Testis (tissue), 3 donors: ENCODE results near the gene MACROD2. TPM values are rescaled to one million over a fixed set of nuclear protein-coding genes. Genes with fewer than 3 reads are reported as not detected.
A peak's percentile ranks its signal among the peaks of the same experiment; 100 is the strongest.

Source experiments
- DNase-seq: peaks from one replicate; pipeline ENCODE4 v3.0.0-alpha.2; 2019
- H3K27ac ChIP-seq, 2 donors: fragments of 200-600 bp; sonication (generic); one replicate each; pipeline ENCODE4 v1.5.1; 2019
- H3K27me3 ChIP-seq: fragments of 200-600 bp; sonication (generic); one replicate; pipeline ENCODE4 v1.5.1; 2019
- H3K36me3 ChIP-seq: fragments of 200-600 bp; sonication (generic); one replicate; pipeline ENCODE4 v1.5.1; 2017; ENCODE audit warnings: low read depth; ENCODE audit errors: missing control alignments
- H3K4me1 ChIP-seq: fragments of 200-600 bp; sonication (generic); one replicate; pipeline ENCODE4 v1.5.1; 2019
- H3K4me3 ChIP-seq, 2 donors: fragments of 200-600 bp; sonication (generic); one replicate each; pipeline ENCODE4 v1.5.1; 2017 to 2019
- H3K9me3 ChIP-seq: fragments of 200-600 bp; sonication (generic); one replicate; pipeline ENCODE4 v1.5.1; 2017
- CTCF ChIP-seq, 3 experiments: fragments of 450-650 bp in 2 of 3; fragments of 200-600 bp in 1 of 3; sonication (generic) in 1 of 3; IDR thresholded peaks; one replicate each; pipeline ENCODE4 v1.5.1; 2016 to 2019; ENCODE audit warnings: antibody characterized with exemption in 3 of 3, mild to moderate bottlenecking in 2 of 3, moderate library complexity in 1 of 3
- POLR2A ChIP-seq: fragments of 450-650 bp; IDR thresholded peaks from one replicate; pipeline ENCODE4 v1.6.1; 2017; ENCODE audit warnings: antibody characterized with exemption, mild to moderate bottlenecking, moderate library complexity
- WGBS, 2 donors: methylation state at CpG; one replicate each; pipeline ENCODE4 v1.1.5; 2018; 5-methylcytosine and 5-hydroxymethylcytosine counted together
- intact Hi-C: fragments of 100-400 bp; cut with DNase I; formaldehyde crosslinking; loops from one replicate; pipeline ENCODE4 v1.15.1; 2023; ENCODE audit warnings: low total_unique reads
- polyA plus RNA-seq: library from polyadenylated mRNA; stranded (reverse); fragments of 350-450 nt; fragmentation: Illumina TruSeq; extraction: RNeasy Lipid Tissue Mini Kit (QIAGEN cat#74804); gene quantifications from one replicate; pipeline ENCODE4 v1.2.3, GENCODE V29; 2014; ENCODE audit warnings: low read depth, low replicate concordance; ENCODE audit not compliant: insufficient read depth
- total RNA-seq, 2 donors: library from RNA; depleted of rRNA; stranded (reverse); fragments of >200 nt; gene quantifications; one replicate each; pipeline ENCODE4 v1.2.3, GENCODE V29; 2016

The MACROD2 gene
- total and polyA plus RNA-seq, 3 donors from 2014 or later: 12.6 to 20.6 (median 16.8) TPM

GRCh38 chr20:16004108-16004854, 2009.0 kb downstream of the MACROD2 start:
- Histone ChIP-seq H3K27me3 (no peaks in the 10 kb centered on the region), H3K9me3 (no peaks in the 10 kb centered on the region), H3K4me1 (peaks cover 5% of the 10 kb centered on the region), H3K27ac (no peak overlapping the region), H3K36me3 (no peaks in the 10 kb centered on the region), H3K4me3 (no peak overlapping the region)
- TF ChIP-seq POLR2A: no peak
- TF ChIP-seq CTCF (IDR thresholded peaks at IDR 0.05): no peak
- intact Hi-C loops: no loop called here
- peak; percentile 89 for DNase-seq
- WGBS, 2 donors: 61 to 68% methylated on average over 18 of the region's 18 CpGs

GRCh38 chr20:16005021-16005914, 2010.0 kb downstream of the MACROD2 start:
- no peak overlapping the region for H3K4me3 ChIP-seq
- 79 to 84% methylated on average over 9 of the region's 9 CpGs for WGBS, 2 donors
- no peak overlapping the region for H3K27ac ChIP-seq
- no peaks in the 10 kb centered on the region for H3K9me3 ChIP-seq
- intact Hi-C loops: no loop called here
- TF ChIP-seq CTCF (IDR thresholded peaks at IDR 0.05) (no peak), POLR2A (no peak)
- H3K27me3 ChIP-seq: no peaks in the 10 kb centered on the region
- peaks cover 5% of the 10 kb centered on the region for H3K4me1 ChIP-seq
- DNase-seq: no peak
- H3K36me3 ChIP-seq: no peaks in the 10 kb centered on the region

- intact Hi-C loops: no loop called here
- no peaks in the 10 kb centered on the region for H3K9me3 ChIP-seq
- DNase-seq: no peak
- no peak for TF ChIP-seq CTCF (IDR thresholded peaks at IDR 0.05)
- TF ChIP-seq POLR2A: no peak
- no peak overlapping the region for H3K27ac ChIP-seq
- H3K27me3 ChIP-seq: no peaks in the 10 kb centered on the region
- 94 to 98% methylated on average over 2 of the region's 2 CpGs for WGBS, 2 donors
- H3K36me3 ChIP-seq: no peaks in the 10 kb centered on the region
- no peak overlapping the region for H3K4me3 ChIP-seq
- peaks cover 5% of the 10 kb centered on the region for H3K4me1 ChIP-seq
These were observed 2010.7 kb downstream of the MACROD2 start for GRCh38 chr20:16005915-16006493.

GRCh38 chr20:16007164-16007563, 2011.8 kb downstream of the MACROD2 start:
- no peak for TF ChIP-seq POLR2A
- TF ChIP-seq CTCF (IDR thresholded peaks at IDR 0.05): no peak
- Histone ChIP-seq H3K4me3 (no peak overlapping the region), H3K9me3 (no peaks in the 10 kb centered on the region), H3K36me3 (no peaks in the 10 kb centered on the region), H3K27ac (no peak overlapping the region), H3K27me3 (no peaks in the 10 kb centered on the region), H3K4me1 (peaks cover 5% of the 10 kb centered on the region)
- no peak for DNase-seq
- intact Hi-C loops: no loop called here
- 84 to 86% methylated on average over 3 of the region's 3 CpGs for WGBS, 2 donors
